Hematopoietic multipotent progenitor cell treated with erythropoietin and hydrocortisone succinate and interleukin-3 and kit ligand, for 17 days (in vitro differentiated cells): Measurements from ENCODE around the gene DMXL2.
"Not testable (repeated sequence)": the region's sequence is repeated elsewhere in the genome, so short reads cannot be mapped to it uniquely, and the experiment has no call there.

Source experiments
- DNase-seq: peaks from one replicate; pipeline ENCODE4 v3.0.0-alpha.2; 2015; ENCODE audit warnings: low spot score

Gene DMXL2

GRCh38 chr15:51576286-51576850, 46.2 kb downstream of the DMXL2 start:
- DNase-seq, result no peak

GRCh38 chr15:51575775-51576174, 46.8 kb downstream of the DMXL2 start:
- DNase-seq, result no peak

- DNase-seq, result not testable (repeated sequence)
These were observed 49.2 kb downstream of the DMXL2 start for GRCh38 chr15:51573352-51573751.

- DNase-seq, result not testable (repeated sequence)
These were observed 53.4 kb downstream of the DMXL2 start for GRCh38 chr15:51568939-51569784.

- no peak for DNase-seq
These were observed 61.3 kb downstream of the DMXL2 start for GRCh38 chr15:51561271-51561670.

GRCh38 chr15:51558876-51559275, 63.7 kb downstream of the DMXL2 start:
- no peak for DNase-seq

GRCh38 chr15:51558411-51558810, 64.2 kb downstream of the DMXL2 start:
- no peak for DNase-seq

- no peak for DNase-seq
These were observed 71.7 kb downstream of the DMXL2 start for GRCh38 chr15:51550841-51551240.

- no peak for DNase-seq
These were observed 74.9 kb downstream of the DMXL2 start for GRCh38 chr15:51547656-51548055.

- DNase-seq, result no peak
These were observed 85.5 kb downstream of the DMXL2 start for GRCh38 chr15:51536965-51537574.

GRCh38 chr15:51533672-51534398, 88.7 kb downstream of the DMXL2 start:
- no peak for DNase-seq

GRCh38 chr15:51526955-51527354, 95.6 kb downstream of the DMXL2 start:
- no peak for DNase-seq

- no peak for DNase-seq
These were observed 98.2 kb downstream of the DMXL2 start for GRCh38 chr15:51524376-51524775.

- DNase-seq, result no peak
These were observed 106.3 kb downstream of the DMXL2 start for GRCh38 chr15:51516291-51516690.

- no peak for DNase-seq
These were observed 117.3 kb downstream of the DMXL2 start for GRCh38 chr15:51505251-51505650.

- DNase-seq, result no peak
These were observed 119.6 kb downstream of the DMXL2 start for GRCh38 chr15:51503003-51503402.

GRCh38 chr15:51499379-51499976, 123.1 kb downstream of the DMXL2 start:
- DNase-seq, result no peak

GRCh38 chr15:51497806-51498205, 124.8 kb downstream of the DMXL2 start:
- DNase-seq, result no peak

- no peak for DNase-seq
These were observed 126.3 kb downstream of the DMXL2 start for GRCh38 chr15:51496246-51496645.

- DNase-seq, result no peak
These were observed 127.9 kb downstream of the DMXL2 start for GRCh38 chr15:51494411-51495314.

- no peak for DNase-seq
These were observed 128.7 kb downstream of the DMXL2 start for GRCh38 chr15:51493892-51494291.
